Endodermal cell (in vitro differentiated cells): Measurements from ENCODE around the gene SLC4A1AP. TPM values are rescaled to one million over a fixed set of nuclear protein-coding genes. Genes with fewer than 3 reads are reported as not detected.

ENCODE experiments used
- DNase-seq: peaks from one replicate; pipeline ENCODE4 v3.0.0-alpha.2; 2017
- H3K27ac ChIP-seq: 2 replicates; pipeline ENCODE4 v1.5.1; 2013; ENCODE audit warnings: mild to moderate bottlenecking, low read depth, low read length, moderate library complexity
- H3K27me3 ChIP-seq: 2 replicates; pipeline ENCODE4 v1.6.1; 2013; ENCODE audit warnings: mild to moderate bottlenecking, low read length, moderate library complexity; ENCODE audit not compliant: insufficient read depth, control insufficient read depth, poor library complexity, severe bottlenecking
- H3K36me3 ChIP-seq: 2 replicates; pipeline ENCODE4 v1.7.0; 2013; ENCODE audit warnings: mild to moderate bottlenecking, low read length, moderate library complexity; ENCODE audit not compliant: control insufficient read depth, insufficient read depth
- H3K4me1 ChIP-seq: one replicate; pipeline ENCODE4 v1.7.0; 2013; ENCODE audit warnings: low read length; ENCODE audit not compliant: control insufficient read depth, insufficient read depth
- H3K4me3 ChIP-seq: 2 replicates; pipeline ENCODE4 v1.5.1; 2013; ENCODE audit warnings: mild to moderate bottlenecking, low read length, moderate library complexity
- H3K9ac ChIP-seq: 2 replicates; pipeline ENCODE4 v1.6.1; 2013; ENCODE audit warnings: mild to moderate bottlenecking, low read length, moderate library complexity; ENCODE audit not compliant: poor library complexity, severe bottlenecking; ENCODE audit errors: extremely low read depth
- H3K9me3 ChIP-seq: 2 replicates; pipeline ENCODE4 v1.6.1; 2013; ENCODE audit warnings: mild to moderate bottlenecking, low read length, moderate library complexity; ENCODE audit not compliant: control insufficient read depth
- H3K27ac Mint-ChIP-seq: 2 replicates; pipeline ENCODE4 v1.8.0; 2020; ENCODE audit warnings: mixed read lengths
- H3K27me3 Mint-ChIP-seq: 2 replicates; pipeline ENCODE4 v1.8.0; 2021; ENCODE audit warnings: mild to moderate bottlenecking, mixed read lengths; ENCODE audit not compliant: insufficient read depth
- H3K36me3 Mint-ChIP-seq: 2 replicates; pipeline ENCODE4 v1.8.0; 2020; ENCODE audit warnings: low read depth, mixed read lengths
- H3K4me1 Mint-ChIP-seq: 2 replicates; pipeline ENCODE4 v1.8.0; 2020; ENCODE audit warnings: mixed read lengths
- H3K4me3 Mint-ChIP-seq: 2 replicates; pipeline ENCODE4 v1.8.0; 2020; ENCODE audit warnings: mild to moderate bottlenecking, moderate library complexity, mixed read lengths
- H3K9me3 Mint-ChIP-seq: 2 replicates; pipeline ENCODE4 v1.8.0; 2020; ENCODE audit warnings: mild to moderate bottlenecking, mixed read lengths
- WGBS, 2 experiments: methylation state at CpG; one replicate each; pipeline versions ENCODE4 v1.1.5 to v1.1.7; 2013; ENCODE audit warnings: missing lambda C conversion rate in 2 of 2, mixed read lengths in 1 of 2; ENCODE audit not compliant: insufficient coverage in 1 of 2, insufficient read length in 1 of 2; 5-methylcytosine and 5-hydroxymethylcytosine counted together
- total RNA-seq, 2 donors: library from RNA; stranded (reverse); fragmentation: NEBNext Ultra II Directional in 1 of 2; extraction: Animal tissue kit (Norgen Biotek cat#: 25700) in 1 of 2; gene quantifications; 2 replicates in 1 of 2; 3 replicates in 1 of 2; pipeline ENCODE4 v1.2.1, GENCODE V29; 2021
- TF ChIP-seq, protein P1 (sequence below): fragments of 200-600 bp; sonication (generic); conservative IDR thresholded peaks from 2 replicates; pipeline ENCODE4 v1.5.0; 2021; ENCODE audit warnings: antibody characterized with exemption, mild to moderate bottlenecking

Gene SLC4A1AP
- total RNA-seq, 2 donors from 2014 or later, result 24.7 to 24.9 TPM

- no peak overlapping the region for H3K4me3 ChIP-seq
- H3K9ac ChIP-seq, result no peak overlapping the region
- H3K9me3 ChIP-seq, result no peaks in the 10 kb centered on the region
- no peaks in the 10 kb centered on the region for H3K27me3 Mint-ChIP-seq
- no peak overlapping the region for H3K4me3 Mint-ChIP-seq
- H3K4me1 Mint-ChIP-seq, result peaks cover 10% of the 10 kb centered on the region
- peaks cover 4% of the 10 kb centered on the region for H3K4me1 ChIP-seq
- H3K27ac ChIP-seq, result no peak overlapping the region
- DNase-seq, result peak; percentile 52
- WGBS, 2 experiments, result 77 to 91% methylated on average over 6 to 7 of the region's 7 CpGs
- peaks cover 65% of the 10 kb centered on the region for H3K36me3 Mint-ChIP-seq
- TF ChIP-seq, protein P1, sequence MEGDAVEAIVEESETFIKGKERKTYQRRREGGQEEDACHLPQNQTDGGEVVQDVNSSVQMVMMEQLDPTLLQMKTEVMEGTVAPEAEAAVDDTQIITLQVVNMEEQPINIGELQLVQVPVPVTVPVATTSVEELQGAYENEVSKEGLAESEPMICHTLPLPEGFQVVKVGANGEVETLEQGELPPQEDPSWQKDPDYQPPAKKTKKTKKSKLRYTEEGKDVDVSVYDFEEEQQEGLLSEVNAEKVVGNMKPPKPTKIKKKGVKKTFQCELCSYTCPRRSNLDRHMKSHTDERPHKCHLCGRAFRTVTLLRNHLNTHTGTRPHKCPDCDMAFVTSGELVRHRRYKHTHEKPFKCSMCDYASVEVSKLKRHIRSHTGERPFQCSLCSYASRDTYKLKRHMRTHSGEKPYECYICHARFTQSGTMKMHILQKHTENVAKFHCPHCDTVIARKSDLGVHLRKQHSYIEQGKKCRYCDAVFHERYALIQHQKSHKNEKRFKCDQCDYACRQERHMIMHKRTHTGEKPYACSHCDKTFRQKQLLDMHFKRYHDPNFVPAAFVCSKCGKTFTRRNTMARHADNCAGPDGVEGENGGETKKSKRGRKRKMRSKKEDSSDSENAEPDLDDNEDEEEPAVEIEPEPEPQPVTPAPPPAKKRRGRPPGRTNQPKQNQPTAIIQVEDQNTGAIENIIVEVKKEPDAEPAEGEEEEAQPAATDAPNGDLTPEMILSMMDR, result peak; percentile 33
- H3K27ac Mint-ChIP-seq, result peak overlapping the region; percentile 63
- peaks cover 86% of the 10 kb centered on the region for H3K36me3 ChIP-seq
- no peaks in the 10 kb centered on the region for H3K9me3 Mint-ChIP-seq
- H3K27me3 ChIP-seq, result no peaks in the 10 kb centered on the region
Measured at GRCh38 chr2:27655155-27655951, 8.3 kb upstream of the SLC4A1AP start.

- peaks cover 15% of the 10 kb centered on the region for H3K4me1 Mint-ChIP-seq
- 92 to 100% methylated on average over 1 of the region's 1 CpG for WGBS, 2 experiments
- H3K36me3 ChIP-seq, result peaks cover 55% of the 10 kb centered on the region
Measured at GRCh38 chr2:27661371-27661770, 2.3 kb upstream of the SLC4A1AP start.

GRCh38 chr2:27664154-27664574, 475 bp downstream of the SLC4A1AP start:
- TF ChIP-seq, protein P1, result peak; percentile 11
- Mint-ChIP-seq H3K4me1 (peaks cover 15% of the 10 kb centered on the region), H3K4me3 (peak overlapping the region; percentile 98), H3K36me3 (peaks cover 48% of the 10 kb centered on the region), H3K27me3 (no peaks in the 10 kb centered on the region), H3K9me3 (no peaks in the 10 kb centered on the region), H3K27ac (peak overlapping the region; percentile 100)
- H3K9me3 ChIP-seq, result no peaks in the 10 kb centered on the region
- H3K36me3 ChIP-seq, result peaks cover 46% of the 10 kb centered on the region
- no peaks in the 10 kb centered on the region for H3K4me1 ChIP-seq
- 6 to 8% methylated on average over 10 to 28 of the region's 28 CpGs for WGBS, 2 experiments
- no peak overlapping the region for H3K27ac ChIP-seq
- H3K4me3 ChIP-seq, result peak overlapping the region; percentile 87
- no peaks in the 10 kb centered on the region for H3K27me3 ChIP-seq
- no peak for DNase-seq
- peak overlapping the region; percentile 58 for H3K9ac ChIP-seq

More at GRCh38 chr2:27661371-27661770, 2.3 kb upstream of the SLC4A1AP start:
- no peaks in the 10 kb centered on the region for H3K9me3 ChIP-seq
- H3K4me1 ChIP-seq, result no peaks in the 10 kb centered on the region
- peaks cover 44% of the 10 kb centered on the region for H3K36me3 Mint-ChIP-seq
- H3K27ac ChIP-seq, result no peak overlapping the region
- no peak overlapping the region for H3K27ac Mint-ChIP-seq
- H3K9me3 Mint-ChIP-seq, result no peaks in the 10 kb centered on the region
- no peak overlapping the region for H3K9ac ChIP-seq
- TF ChIP-seq, protein P1, result no peak
- no peaks in the 10 kb centered on the region for H3K27me3 Mint-ChIP-seq
- no peak for DNase-seq
- H3K27me3 ChIP-seq, result no peaks in the 10 kb centered on the region
- H3K4me3 Mint-ChIP-seq, result no peak overlapping the region
- peak overlapping the region; percentile 87 for H3K4me3 ChIP-seq
